Mesothelial cell of epicardium (in vitro differentiated cells): ENCODE measurements around the gene MEST. TPM values are rescaled to one million over a fixed set of nuclear protein-coding genes. Genes with fewer than 3 reads are reported as not detected.

Source experiments
- DNase-seq, 2 experiments: peaks; one replicate each; pipeline ENCODE4 v3.0.0; 2021; ENCODE audit warnings: low spot score in 2 of 2; ENCODE audit not compliant: unreplicated experiment in 2 of 2
- H3K27ac Mint-ChIP-seq: 2 replicates; pipeline ENCODE4 v1.8.0; 2021; ENCODE audit warnings: mixed read lengths
- H3K27me3 Mint-ChIP-seq: 2 replicates; pipeline ENCODE4 v1.8.0; 2021; ENCODE audit warnings: low read depth, mixed read lengths
- H3K36me3 Mint-ChIP-seq: 2 replicates; pipeline ENCODE4 v1.8.0; 2021; ENCODE audit warnings: mixed read lengths
- H3K4me1 Mint-ChIP-seq: 2 replicates; pipeline ENCODE4 v1.8.0; 2021; ENCODE audit warnings: mixed read lengths
- H3K4me3 Mint-ChIP-seq: 2 replicates; pipeline ENCODE4 v1.8.0; 2021; ENCODE audit warnings: mild to moderate bottlenecking, moderate library complexity, mixed read lengths
- H3K9me3 Mint-ChIP-seq: 2 replicates; pipeline ENCODE4 v1.8.0; 2021; ENCODE audit warnings: mixed read lengths
- CTCF ChIP-seq: fragments of 200-600 bp; sonication (generic); IDR thresholded peaks from one replicate; pipeline ENCODE4 v1.5.0; 2021; ENCODE audit warnings: antibody characterized with exemption; ENCODE audit not compliant: unreplicated experiment
- total RNA-seq: library from RNA; stranded (reverse); gene quantifications from 3 replicates; pipeline ENCODE4 v1.2.1, GENCODE V29; 2021

MEST gene
- total RNA-seq, 1 donor from 2014 or later, result 616 TPM

GRCh38 chr7:130468612-130469011, 23.3 kb upstream of the MEST start:
- Mint-ChIP-seq H3K36me3 (peaks cover 4% of the 10 kb centered on the region), H3K4me3 (no peak overlapping the region), H3K9me3 (peaks cover 15% of the 10 kb centered on the region), H3K27ac (no peak overlapping the region), H3K27me3 (no peaks in the 10 kb centered on the region), H3K4me1 (peaks cover 3% of the 10 kb centered on the region)
- TF ChIP-seq CTCF, result no peak
- no peak for DNase-seq

- Mint-ChIP-seq H3K27ac (no peak overlapping the region), H3K4me3 (no peak overlapping the region), H3K36me3 (no peaks in the 10 kb centered on the region), H3K4me1 (peaks cover 26% of the 10 kb centered on the region), H3K27me3 (no peaks in the 10 kb centered on the region), H3K9me3 (peaks cover 4% of the 10 kb centered on the region)
- TF ChIP-seq CTCF, result no peak
- DNase-seq, result no peak
Observed at GRCh38 chr7:130471974-130472373, 19.9 kb upstream of the MEST start.

GRCh38 chr7:130473289-130473688, 18.6 kb upstream of the MEST start:
- peaks cover 4% of the 10 kb centered on the region for H3K9me3 Mint-ChIP-seq
- peaks cover under 1% of the 10 kb centered on the region for H3K36me3 Mint-ChIP-seq
- H3K27ac Mint-ChIP-seq, result no peak overlapping the region
- no peak for TF ChIP-seq CTCF
- H3K4me3 Mint-ChIP-seq, result no peak overlapping the region
- peaks cover 29% of the 10 kb centered on the region for H3K4me1 Mint-ChIP-seq
- DNase-seq, result no peak
- no peaks in the 10 kb centered on the region for H3K27me3 Mint-ChIP-seq

GRCh38 chr7:130473876-130474275, 18.0 kb upstream of the MEST start:
- Mint-ChIP-seq H3K36me3 (peaks cover 3% of the 10 kb centered on the region), H3K4me3 (no peak overlapping the region), H3K27ac (peak overlapping the region; percentile 43), H3K4me1 (peaks cover 29% of the 10 kb centered on the region), H3K9me3 (peaks cover 4% of the 10 kb centered on the region), H3K27me3 (no peaks in the 10 kb centered on the region)
- no peak for TF ChIP-seq CTCF
- no peak for DNase-seq

GRCh38 chr7:130475776-130476175, 16.1 kb upstream of the MEST start:
- Mint-ChIP-seq H3K4me3 (no peak overlapping the region), H3K27me3 (no peaks in the 10 kb centered on the region), H3K4me1 (peaks cover 29% of the 10 kb centered on the region), H3K9me3 (peaks cover 5% of the 10 kb centered on the region), H3K36me3 (peaks cover 3% of the 10 kb centered on the region), H3K27ac (no peak overlapping the region)
- TF ChIP-seq CTCF, result no peak
- no peak for DNase-seq
